Measurements from ENCODE around the gene PCED1B.

PCED1B gene

DNA sequence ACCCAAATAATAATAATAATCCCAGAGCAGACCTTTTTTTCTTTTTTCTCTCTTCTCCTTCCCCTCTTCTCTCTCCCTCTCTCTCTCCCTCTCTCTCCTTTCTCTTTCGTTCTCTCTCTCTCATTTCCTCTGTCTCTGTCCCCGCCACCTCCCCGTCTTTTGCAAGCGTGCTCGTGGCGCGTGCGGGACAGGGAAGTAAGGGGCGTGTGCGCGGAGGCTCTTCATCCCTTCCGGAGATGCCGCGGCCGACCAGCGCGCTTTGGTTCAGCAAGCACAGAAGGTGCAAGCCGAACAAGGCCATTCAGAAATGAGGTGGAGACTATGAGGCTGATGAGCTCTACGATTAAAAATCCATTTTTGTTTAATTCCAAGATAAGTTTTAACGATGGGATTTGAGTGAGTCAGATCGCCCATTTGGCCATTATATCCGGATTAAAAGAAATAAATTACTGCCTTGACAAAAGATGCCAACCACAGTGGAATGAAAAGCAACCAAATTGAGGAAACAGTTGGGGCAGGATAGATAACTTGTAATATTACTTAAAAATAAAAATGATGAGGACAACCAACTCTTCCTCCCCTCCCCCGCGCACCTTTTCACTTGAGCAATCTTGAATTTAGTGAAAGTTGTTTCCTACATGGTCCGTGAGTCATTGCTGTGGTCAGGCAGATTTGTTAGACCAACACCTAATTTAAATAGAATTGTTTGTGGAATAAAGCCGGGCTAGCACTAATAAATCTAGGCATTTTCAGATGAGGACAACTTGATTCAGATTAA, 1.5 kb downstream of the PCED1B start:
- H3K4me3 ChIP-seq (ENCODE audit: low read depth, low read length): no peak overlapping the region
- no peak for TF ChIP-seq CTCF (IDR thresholded peaks at IDR 0.05; ENCODE audit: control insufficient read depth, extremely low read depth, insufficient read depth)
- DNase-seq (ENCODE audit: low read depth): no peak

- H3K4me3 ChIP-seq (ENCODE audit: low read depth, low read length): no peak overlapping the region
- no peak for TF ChIP-seq CTCF (IDR thresholded peaks at IDR 0.05; ENCODE audit: control insufficient read depth, extremely low read depth, insufficient read depth)
- DNase-seq (ENCODE audit: low read depth): no peak
Measured at GRCh38 chr12:47082283-47082682, 2.9 kb downstream of the PCED1B start.

GRCh38 chr12:47082796-47083621, 3.6 kb downstream of the PCED1B start:
- H3K4me3 ChIP-seq (ENCODE audit: low read depth, low read length): no peak overlapping the region
- no peak for DNase-seq (ENCODE audit: low read depth)
- TF ChIP-seq CTCF (IDR thresholded peaks at IDR 0.05; ENCODE audit: control insufficient read depth, extremely low read depth, insufficient read depth): no peak

GRCh38 chr12:47084172-47084571, 4.8 kb downstream of the PCED1B start:
- H3K4me3 ChIP-seq (ENCODE audit: low read depth, low read length): no peak overlapping the region
- no peak for DNase-seq (ENCODE audit: low read depth)
- TF ChIP-seq CTCF (IDR thresholded peaks at IDR 0.05; ENCODE audit: control insufficient read depth, extremely low read depth, insufficient read depth): no peak

DNA sequence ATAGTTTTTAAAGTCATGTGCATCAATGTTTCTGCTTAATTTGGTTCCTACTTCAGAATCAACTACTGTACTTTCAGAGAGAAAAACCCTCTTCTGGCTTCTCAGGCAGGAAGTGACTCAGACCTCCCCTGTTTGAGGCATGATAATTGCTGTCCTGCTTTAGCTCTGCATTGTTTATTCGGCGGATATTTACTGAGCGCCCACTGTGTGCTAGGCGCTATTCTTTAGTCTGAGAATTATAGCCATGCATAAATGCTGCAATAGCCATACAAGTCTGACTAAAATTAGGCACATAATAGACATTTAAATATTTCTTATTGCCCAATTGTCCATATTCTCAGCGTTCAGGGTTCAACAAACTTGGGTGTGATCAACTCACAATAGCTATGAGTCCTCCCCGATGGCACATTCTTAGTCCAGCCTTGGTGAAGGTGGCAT, 6.4 kb downstream of the PCED1B start:
- H3K4me3 ChIP-seq (ENCODE audit: low read depth, low read length): no peak overlapping the region
- no peak for TF ChIP-seq CTCF (IDR thresholded peaks at IDR 0.05; ENCODE audit: control insufficient read depth, extremely low read depth, insufficient read depth)
- DNase-seq (ENCODE audit: low read depth): no peak

DNA sequence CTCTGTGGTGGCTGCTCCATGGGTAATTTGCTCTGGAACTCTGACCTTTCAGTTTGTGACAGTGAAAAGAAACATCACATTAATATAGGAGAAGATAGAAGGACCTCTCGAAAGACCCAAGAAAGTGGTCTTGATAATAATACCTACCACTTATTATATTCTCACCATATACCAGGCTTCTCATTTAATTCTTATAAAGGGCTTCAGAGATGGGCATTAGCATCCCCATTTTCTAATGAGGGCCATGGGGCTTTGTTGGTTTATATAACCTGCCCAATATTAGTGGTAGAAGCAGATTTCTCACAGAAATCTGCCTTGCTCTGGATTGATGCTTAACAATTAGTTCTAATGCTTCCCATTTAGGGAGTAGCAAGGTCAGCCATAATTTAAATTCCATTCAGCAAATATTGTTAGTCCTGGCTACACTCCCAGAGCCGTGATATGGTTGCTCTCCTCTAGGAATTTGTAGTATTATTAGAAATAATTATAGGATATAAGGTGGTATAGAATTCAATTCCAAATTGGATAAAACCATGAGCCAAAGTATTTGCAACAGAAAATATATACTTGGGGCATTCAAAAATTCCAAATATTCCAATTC, 7.8 kb downstream of the PCED1B start:
- TF ChIP-seq CTCF (IDR thresholded peaks at IDR 0.05; ENCODE audit: control insufficient read depth, extremely low read depth, insufficient read depth): no peak
- no peak overlapping the region for H3K4me3 ChIP-seq (ENCODE audit: low read depth, low read length)
- no peak for DNase-seq (ENCODE audit: low read depth)
